ENCODE measurements around the gene CHN1.

Gene CHN1

DNA sequence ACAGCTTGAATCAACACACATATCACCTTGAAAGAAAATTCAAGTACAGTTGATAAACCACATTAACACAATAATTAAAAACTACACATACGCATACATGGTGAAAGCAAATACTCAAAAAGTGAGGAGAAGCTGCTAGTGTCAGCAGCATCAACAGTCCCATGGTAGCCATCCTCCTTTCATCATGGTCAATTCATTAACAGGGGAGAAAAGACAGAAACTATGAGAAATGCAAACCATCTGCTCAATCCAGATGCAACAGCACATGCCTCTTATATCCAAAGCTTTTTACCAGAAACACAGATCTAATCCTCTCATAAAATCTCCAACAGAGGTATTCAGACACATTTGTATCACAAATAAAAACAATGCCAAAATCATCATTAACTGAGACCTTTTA lies 159.0 kb downstream of the CHN1 start:
- no peak for TF ChIP-seq FOXP2 (optimal IDR thresholded peaks at IDR 0.05; ENCODE audit: borderline replicate concordance, extremely low read depth, extremely low read length, insufficient read depth)
- TF ChIP-seq, protein P1, sequence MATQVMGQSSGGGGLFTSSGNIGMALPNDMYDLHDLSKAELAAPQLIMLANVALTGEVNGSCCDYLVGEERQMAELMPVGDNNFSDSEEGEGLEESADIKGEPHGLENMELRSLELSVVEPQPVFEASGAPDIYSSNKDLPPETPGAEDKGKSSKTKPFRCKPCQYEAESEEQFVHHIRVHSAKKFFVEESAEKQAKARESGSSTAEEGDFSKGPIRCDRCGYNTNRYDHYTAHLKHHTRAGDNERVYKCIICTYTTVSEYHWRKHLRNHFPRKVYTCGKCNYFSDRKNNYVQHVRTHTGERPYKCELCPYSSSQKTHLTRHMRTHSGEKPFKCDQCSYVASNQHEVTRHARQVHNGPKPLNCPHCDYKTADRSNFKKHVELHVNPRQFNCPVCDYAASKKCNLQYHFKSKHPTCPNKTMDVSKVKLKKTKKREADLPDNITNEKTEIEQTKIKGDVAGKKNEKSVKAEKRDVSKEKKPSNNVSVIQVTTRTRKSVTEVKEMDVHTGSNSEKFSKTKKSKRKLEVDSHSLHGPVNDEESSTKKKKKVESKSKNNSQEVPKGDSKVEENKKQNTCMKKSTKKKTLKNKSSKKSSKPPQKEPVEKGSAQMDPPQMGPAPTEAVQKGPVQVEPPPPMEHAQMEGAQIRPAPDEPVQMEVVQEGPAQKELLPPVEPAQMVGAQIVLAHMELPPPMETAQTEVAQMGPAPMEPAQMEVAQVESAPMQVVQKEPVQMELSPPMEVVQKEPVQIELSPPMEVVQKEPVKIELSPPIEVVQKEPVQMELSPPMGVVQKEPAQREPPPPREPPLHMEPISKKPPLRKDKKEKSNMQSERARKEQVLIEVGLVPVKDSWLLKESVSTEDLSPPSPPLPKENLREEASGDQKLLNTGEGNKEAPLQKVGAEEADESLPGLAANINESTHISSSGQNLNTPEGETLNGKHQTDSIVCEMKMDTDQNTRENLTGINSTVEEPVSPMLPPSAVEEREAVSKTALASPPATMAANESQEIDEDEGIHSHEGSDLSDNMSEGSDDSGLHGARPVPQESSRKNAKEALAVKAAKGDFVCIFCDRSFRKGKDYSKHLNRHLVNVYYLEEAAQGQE (IDR thresholded peaks at IDR 0.05; ENCODE audit: insufficient read depth in 1 of 2, low read depth in 2 of 2, low read length in 2 of 2): no peak
- TF ChIP-seq SIN3A (IDR thresholded peaks at IDR 0.05; ENCODE audit: borderline replicate concordance, insufficient read depth, low read length): no peak
- no peak for TF ChIP-seq POLR2AphosphoS5 (IDR thresholded peaks at IDR 0.05; ENCODE audit: low read depth, low read length)
- TF ChIP-seq TAF1 (IDR thresholded peaks at IDR 0.05; ENCODE audit: borderline replicate concordance, insufficient read depth, low read length): no peak

DNA sequence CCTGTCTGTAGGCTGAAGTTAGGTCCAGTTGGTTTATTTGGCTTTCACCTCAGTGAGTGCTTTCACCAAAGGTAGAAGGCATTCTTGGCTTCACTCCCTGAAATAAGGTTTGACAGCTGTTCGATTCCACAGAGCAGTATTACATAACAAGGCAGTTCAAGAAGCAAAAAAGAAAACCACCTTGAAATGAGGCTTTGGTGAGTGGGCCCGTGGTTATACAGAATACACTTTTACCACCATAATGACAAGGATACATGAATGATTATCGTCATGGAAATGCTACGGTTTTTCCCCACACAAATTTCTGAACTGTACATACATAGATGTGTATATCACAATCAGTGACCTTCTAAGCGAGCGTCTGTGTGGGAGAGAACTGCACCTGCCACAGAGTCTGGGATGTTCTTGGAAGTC lies 160.9 kb downstream of the CHN1 start:
- TF ChIP-seq TAF1 (IDR thresholded peaks at IDR 0.05; ENCODE audit: borderline replicate concordance, insufficient read depth, low read length) (no peak), POLR2AphosphoS5 (IDR thresholded peaks at IDR 0.05; ENCODE audit: low read depth, low read length) (no peak), SIN3A (IDR thresholded peaks at IDR 0.05; ENCODE audit: borderline replicate concordance, insufficient read depth, low read length) (no peak), FOXP2 (optimal IDR thresholded peaks at IDR 0.05; ENCODE audit: borderline replicate concordance, extremely low read depth, extremely low read length, insufficient read depth) (no peak)
- TF ChIP-seq, protein P1 (IDR thresholded peaks at IDR 0.05; ENCODE audit: insufficient read depth in 1 of 2, low read depth in 2 of 2, low read length in 2 of 2): no peak

DNA sequence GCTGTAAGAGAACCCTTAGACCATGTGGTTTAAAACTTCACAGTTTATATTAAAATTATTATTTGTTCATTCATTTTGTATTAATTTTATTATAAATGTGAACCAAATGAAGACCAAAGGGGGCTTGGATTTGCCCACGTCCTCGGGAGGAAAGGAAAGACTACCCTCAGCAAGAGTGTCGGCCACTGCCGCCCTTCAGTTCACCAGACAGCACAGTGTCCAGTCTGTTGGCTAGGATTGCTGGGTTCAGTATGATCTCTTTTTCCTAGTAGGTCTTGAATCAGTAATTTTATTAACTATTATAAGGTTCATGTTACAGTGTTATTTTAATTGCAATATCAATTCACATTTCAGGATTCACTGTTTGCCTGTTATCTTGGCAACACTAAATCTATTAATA lies 162.7 kb downstream of the CHN1 start:
- TF ChIP-seq POLR2AphosphoS5 (IDR thresholded peaks at IDR 0.05; ENCODE audit: low read depth, low read length) (no peak), FOXP2 (optimal IDR thresholded peaks at IDR 0.05; ENCODE audit: borderline replicate concordance, extremely low read depth, extremely low read length, insufficient read depth) (no peak), TAF1 (IDR thresholded peaks at IDR 0.05; ENCODE audit: borderline replicate concordance, insufficient read depth, low read length) (no peak)
- TF ChIP-seq, protein P1 (IDR thresholded peaks at IDR 0.05; ENCODE audit: insufficient read depth in 1 of 2, low read depth in 2 of 2, low read length in 2 of 2): no peak

DNA sequence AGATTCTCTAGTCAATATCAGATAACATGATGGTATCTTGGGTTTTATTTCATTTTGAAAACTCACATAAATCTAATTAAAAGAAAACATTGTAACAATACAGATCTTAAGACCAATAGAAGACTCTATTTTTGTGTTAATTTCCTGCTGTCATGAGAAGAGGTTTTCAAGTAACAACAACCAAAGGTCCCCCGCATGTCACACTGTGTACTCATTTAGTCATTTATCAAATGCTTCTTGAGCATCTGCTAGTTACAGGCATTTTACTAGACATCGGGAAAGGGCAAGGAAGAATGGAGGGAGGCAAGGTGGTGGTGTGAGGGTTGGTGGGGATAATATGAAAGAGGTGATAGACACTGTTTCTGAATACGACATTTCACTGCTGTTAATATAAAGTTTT lies 163.2 kb downstream of the CHN1 start:
- TF ChIP-seq POLR2AphosphoS5 (IDR thresholded peaks at IDR 0.05; ENCODE audit: low read depth, low read length): no peak
- no peak for TF ChIP-seq TAF1 (IDR thresholded peaks at IDR 0.05; ENCODE audit: borderline replicate concordance, insufficient read depth, low read length)
- TF ChIP-seq, protein P1 (IDR thresholded peaks at IDR 0.05; ENCODE audit: insufficient read depth in 1 of 2, low read depth in 2 of 2, low read length in 2 of 2): no peak
- no peak for TF ChIP-seq FOXP2 (optimal IDR thresholded peaks at IDR 0.05; ENCODE audit: borderline replicate concordance, extremely low read depth, extremely low read length, insufficient read depth)
- TF ChIP-seq SIN3A (IDR thresholded peaks at IDR 0.05; ENCODE audit: borderline replicate concordance, insufficient read depth, low read length): no peak

DNA sequence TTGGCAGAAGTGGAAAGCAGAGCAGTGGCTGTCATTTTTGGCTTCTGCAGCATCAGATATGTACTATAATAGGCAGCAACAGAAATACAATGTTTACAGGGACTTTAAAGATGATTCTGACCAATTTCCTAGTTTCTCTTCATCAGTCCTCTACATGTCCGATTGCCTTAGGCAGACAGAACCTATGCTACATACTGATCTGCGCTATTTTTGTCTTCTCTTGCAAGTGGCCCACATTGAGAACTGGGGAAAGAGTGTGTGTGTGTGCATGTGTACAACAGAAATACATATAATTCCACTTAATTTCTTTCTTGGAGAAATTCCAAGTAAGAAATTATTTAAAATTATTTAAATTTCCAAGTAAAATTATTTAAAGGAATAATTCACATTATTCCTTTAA lies 163.8 kb downstream of the CHN1 start:
- TF ChIP-seq POLR2AphosphoS5 (IDR thresholded peaks at IDR 0.05; ENCODE audit: low read depth, low read length): no peak
- TF ChIP-seq SIN3A (IDR thresholded peaks at IDR 0.05; ENCODE audit: borderline replicate concordance, insufficient read depth, low read length): no peak
- no peak for TF ChIP-seq FOXP2 (optimal IDR thresholded peaks at IDR 0.05; ENCODE audit: borderline replicate concordance, extremely low read depth, extremely low read length, insufficient read depth)
- no peak for TF ChIP-seq TAF1 (IDR thresholded peaks at IDR 0.05; ENCODE audit: borderline replicate concordance, insufficient read depth, low read length)
- TF ChIP-seq, protein P1 (IDR thresholded peaks at IDR 0.05; ENCODE audit: insufficient read depth in 1 of 2, low read depth in 2 of 2, low read length in 2 of 2): no peak
